ENCODE measurements around the gene SLC8A1. TPM values are rescaled to one million over a fixed set of nuclear protein-coding genes. Genes with fewer than 3 reads are reported as not detected.

SLC8A1 gene
- total RNA-seq, 1 donor, result 82.9 TPM

- TF ChIP-seq CTCF (IDR thresholded peaks at IDR 0.05; ENCODE audit: extremely low read depth, low read depth, low read length), result no peak
- Histone ChIP-seq H3K9me3 (ENCODE audit: low read depth, low read length) (no peaks in the 10 kb centered on the region), H3K4me3 (ENCODE audit: insufficient read depth, low read length) (no peak overlapping the region), H3K27me3 (ENCODE audit: insufficient read depth, low read length) (no peaks in the 10 kb centered on the region), H3K36me3 (ENCODE audit: insufficient read depth, low read length) (no peaks in the 10 kb centered on the region), H4K20me1 (ENCODE audit: insufficient read depth, low read length) (no peaks in the 10 kb centered on the region), H2AFZ (ENCODE audit: low read length) (no peak overlapping the region), H3K27ac (ENCODE audit: low read depth, low read length) (no peak overlapping the region), H3K4me2 (ENCODE audit: insufficient read depth, low read length) (no peak overlapping the region), H3K4me1 (ENCODE audit: insufficient read depth, low read length) (no peaks in the 10 kb centered on the region), H3K79me2 (ENCODE audit: insufficient read depth, low read length) (no peaks in the 10 kb centered on the region)
- peak; percentile 18 for DNase-seq (ENCODE audit: insufficient read length, low spot score, missing footprints)
Observed at GRCh38 chr2:40072442-40073232, 379.3 kb downstream of the SLC8A1 start.

GRCh38 chr2:40062381-40062780, 389.5 kb downstream of the SLC8A1 start:
- Histone ChIP-seq H3K27ac (ENCODE audit: low read depth, low read length) (no peak overlapping the region), H3K79me2 (ENCODE audit: insufficient read depth, low read length) (no peaks in the 10 kb centered on the region), H3K9me3 (ENCODE audit: low read depth, low read length) (peaks cover 5% of the 10 kb centered on the region), H3K36me3 (ENCODE audit: insufficient read depth, low read length) (no peaks in the 10 kb centered on the region), H3K4me1 (ENCODE audit: insufficient read depth, low read length) (peaks cover 3% of the 10 kb centered on the region), H2AFZ (ENCODE audit: low read length) (peak overlapping the region; percentile 10), H3K4me2 (ENCODE audit: insufficient read depth, low read length) (no peak overlapping the region), H3K27me3 (ENCODE audit: insufficient read depth, low read length) (no peaks in the 10 kb centered on the region), H3K4me3 (ENCODE audit: insufficient read depth, low read length) (no peak overlapping the region), H4K20me1 (ENCODE audit: insufficient read depth, low read length) (no peaks in the 10 kb centered on the region)
- TF ChIP-seq CTCF (IDR thresholded peaks at IDR 0.05; ENCODE audit: extremely low read depth, low read depth, low read length), result no peak
- no peak for DNase-seq (ENCODE audit: insufficient read length, low spot score, missing footprints)

GRCh38 chr2:40049781-40050180, 402.1 kb downstream of the SLC8A1 start:
- Histone ChIP-seq H3K27me3 (ENCODE audit: insufficient read depth, low read length) (no peaks in the 10 kb centered on the region), H3K27ac (ENCODE audit: low read depth, low read length) (no peak overlapping the region), H4K20me1 (ENCODE audit: insufficient read depth, low read length) (no peaks in the 10 kb centered on the region), H3K4me3 (ENCODE audit: insufficient read depth, low read length) (no peak overlapping the region), H2AFZ (ENCODE audit: low read length) (no peak overlapping the region), H3K9me3 (ENCODE audit: low read depth, low read length) (no peaks in the 10 kb centered on the region), H3K4me2 (ENCODE audit: insufficient read depth, low read length) (no peak overlapping the region), H3K4me1 (ENCODE audit: insufficient read depth, low read length) (no peaks in the 10 kb centered on the region), H3K36me3 (ENCODE audit: insufficient read depth, low read length) (no peaks in the 10 kb centered on the region), H3K79me2 (ENCODE audit: insufficient read depth, low read length) (no peaks in the 10 kb centered on the region)
- DNase-seq (ENCODE audit: insufficient read length, low spot score, missing footprints), result no peak
- no peak for TF ChIP-seq CTCF (IDR thresholded peaks at IDR 0.05; ENCODE audit: extremely low read depth, low read depth, low read length)

- Histone ChIP-seq H3K36me3 (ENCODE audit: insufficient read depth, low read length) (no peaks in the 10 kb centered on the region), H3K79me2 (ENCODE audit: insufficient read depth, low read length) (no peaks in the 10 kb centered on the region), H3K4me2 (ENCODE audit: insufficient read depth, low read length) (peak overlapping the region; percentile 7), H3K9me3 (ENCODE audit: low read depth, low read length) (no peaks in the 10 kb centered on the region), H3K4me3 (ENCODE audit: insufficient read depth, low read length) (no peak overlapping the region), H3K4me1 (ENCODE audit: insufficient read depth, low read length) (no peaks in the 10 kb centered on the region), H3K27ac (ENCODE audit: low read depth, low read length) (no peak overlapping the region), H3K27me3 (ENCODE audit: insufficient read depth, low read length) (no peaks in the 10 kb centered on the region), H4K20me1 (ENCODE audit: insufficient read depth, low read length) (no peaks in the 10 kb centered on the region), H2AFZ (ENCODE audit: low read length) (peak overlapping the region; percentile 47)
- no peak for DNase-seq (ENCODE audit: insufficient read length, low spot score, missing footprints)
- no peak for TF ChIP-seq CTCF (IDR thresholded peaks at IDR 0.05; ENCODE audit: extremely low read depth, low read depth, low read length)
Observed at GRCh38 chr2:40048506-40048905, 403.4 kb downstream of the SLC8A1 start.

All from osteoblast (primary cell).